Natural killer cell (primary cell): ENCODE measurements around the gene SOX6. TPM values are rescaled to one million over a fixed set of nuclear protein-coding genes. Genes with fewer than 3 reads are reported as not detected.

Source experiments
- ATAC-seq, 3 donors: fragments of 150-1000 bp in 2 of 3; fragments of 200-7000 bp in 1 of 3; cut with Tn5 transposase; 1 replicate in 1 of 3; 2 replicates in 2 of 3; pipeline ENCODE4 v1.10.0; 2021; ENCODE audit warnings: mild to moderate bottlenecking in 2 of 3, moderate library complexity in 2 of 3
- DNase-seq, 2 donors: peaks; one replicate each; pipeline versions ENCODE4 v3.0.0 to v3.0.0-alpha.2; 2013 to 2021; ENCODE audit warnings: mixed read lengths in 1 of 2
- H3K27ac ChIP-seq: one replicate; pipeline ENCODE4 v1.5.1; 2013; ENCODE audit warnings: mild to moderate bottlenecking, low read length
- H3K27me3 ChIP-seq: one replicate; pipeline ENCODE4 v1.6.1; 2013; ENCODE audit warnings: low read length; ENCODE audit not compliant: control insufficient read depth, insufficient read depth
- H3K36me3 ChIP-seq: one replicate; pipeline ENCODE4 v1.6.1; 2013; ENCODE audit warnings: low read length; ENCODE audit not compliant: control insufficient read depth, insufficient read depth
- H3K4me1 ChIP-seq: one replicate; pipeline ENCODE4 v1.6.1; 2013; ENCODE audit warnings: low read length; ENCODE audit not compliant: control insufficient read depth, insufficient read depth
- H3K4me3 ChIP-seq: one replicate; pipeline ENCODE4 v1.5.1; 2013; ENCODE audit warnings: low read length
- H3K9me3 ChIP-seq: one replicate; pipeline ENCODE4 v1.6.1; 2013; ENCODE audit warnings: low read length; ENCODE audit not compliant: control insufficient read depth, insufficient read depth
- H3K27ac Mint-ChIP-seq, 2 donors: one replicate each; pipeline ENCODE4 v1.8.0; 2022; ENCODE audit warnings: mild to moderate bottlenecking in 2 of 2, mixed read lengths in 2 of 2, moderate library complexity in 1 of 2
- H3K27me3 Mint-ChIP-seq, 2 donors: one replicate each; pipeline ENCODE4 v1.8.0; 2022; ENCODE audit warnings: low read depth in 2 of 2, mixed read lengths in 2 of 2
- H3K36me3 Mint-ChIP-seq: one replicate; pipeline ENCODE4 v1.8.0; 2022; ENCODE audit warnings: mixed read lengths
- H3K4me1 Mint-ChIP-seq, 2 donors: one replicate each; pipeline ENCODE4 v1.8.0; 2022; ENCODE audit warnings: mixed read lengths in 2 of 2
- H3K4me3 Mint-ChIP-seq: one replicate; pipeline ENCODE4 v1.8.0; 2022; ENCODE audit warnings: mild to moderate bottlenecking, moderate library complexity, mixed read lengths
- H3K9me3 Mint-ChIP-seq, 2 donors: one replicate each; pipeline ENCODE4 v1.8.0; 2022; ENCODE audit warnings: mixed read lengths in 2 of 2
- WGBS: methylation state at CpG from one replicate; pipeline ENCODE4 v1.1.7; 2013; ENCODE audit warnings: missing lambda C conversion rate; ENCODE audit not compliant: insufficient coverage; 5-methylcytosine and 5-hydroxymethylcytosine counted together
- intact Hi-C: fragments of 100-400 bp; cut with micrococcal nuclease; formaldehyde crosslinking; loops from one replicate; pipeline ENCODE4 v1.14.2; 2022
- total RNA-seq, 4 donors: library from RNA; stranded (reverse); fragments of 120-200 nt in 1 of 4; gene quantifications; one replicate each; pipeline versions ENCODE4 v1.2.3 to v1.2.4, GENCODE V29; 2013 to 2022
- TF ChIP-seq, protein P1 (sequence below): fragments of 200-600 bp; IDR thresholded peaks from one replicate; pipeline ENCODE4 v1.8.0; 2022; ENCODE audit warnings: antibody characterized with exemption

SOX6 gene
- total RNA-seq, 3 donors from 2014 or later (not counting 1 experiment from before 2014, with no cell fraction given): 0.27 TPM; not detected in 2

DNA sequence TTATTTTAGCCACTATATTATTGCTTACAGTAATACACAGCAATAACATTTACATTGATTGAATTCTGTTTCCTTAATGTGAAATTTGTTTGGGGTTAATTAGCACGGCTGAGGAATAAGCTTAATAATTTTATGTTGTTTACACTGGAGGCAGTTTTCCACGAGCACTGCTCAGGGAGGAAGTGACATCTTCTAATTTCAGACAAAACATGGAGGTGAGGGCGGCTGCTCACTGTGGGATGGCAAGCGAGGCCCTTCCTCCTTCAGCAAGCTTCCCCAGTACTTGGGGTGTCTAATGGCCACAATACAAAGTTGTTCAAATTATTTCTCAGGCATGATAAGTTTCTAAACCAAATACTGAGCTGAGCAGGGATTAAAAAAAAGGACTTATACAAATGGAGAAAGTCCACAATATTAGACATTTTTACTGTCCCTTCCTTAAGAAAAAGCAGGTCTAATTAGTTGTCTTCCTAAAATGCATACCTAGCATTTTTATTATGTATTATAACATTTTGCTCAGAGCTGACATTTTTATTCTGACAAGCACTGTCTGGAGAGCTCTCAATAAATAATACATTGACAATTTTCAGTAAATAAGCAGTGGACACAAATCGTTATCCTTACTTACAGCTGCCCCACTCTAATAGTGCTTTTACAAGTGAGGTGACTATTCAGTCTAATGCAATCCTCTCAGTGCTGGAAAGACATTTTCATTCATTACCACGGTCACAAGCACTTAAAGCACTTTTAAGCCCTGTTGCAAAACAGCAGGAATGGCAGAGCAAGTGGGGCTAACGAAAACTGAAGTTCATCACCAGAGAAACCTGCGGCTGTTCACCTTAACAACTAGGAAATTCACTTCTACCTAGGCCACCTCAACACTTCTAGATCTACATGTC, 56.2 kb downstream of the SOX6 start:
- no peak overlapping the region for H3K27ac ChIP-seq
- H3K9me3 Mint-ChIP-seq: peaks cover 5 to 10% of the 10 kb centered on the region in 2 donors
- H3K36me3 ChIP-seq: no peaks in the 10 kb centered on the region
- no peaks in the 10 kb centered on the region for H3K4me1 Mint-ChIP-seq
- H3K27me3 Mint-ChIP-seq: no peaks in the 10 kb centered on the region
- no peaks in the 10 kb centered on the region for H3K27me3 ChIP-seq
- intact Hi-C loops: no loop called here
- no peak overlapping the region for H3K4me3 ChIP-seq
- H3K36me3 Mint-ChIP-seq: no peaks in the 10 kb centered on the region
- ATAC-seq: no peak
- no peak overlapping the region for H3K4me3 Mint-ChIP-seq
- H3K9me3 ChIP-seq: no peaks in the 10 kb centered on the region
- TF ChIP-seq, protein P1, sequence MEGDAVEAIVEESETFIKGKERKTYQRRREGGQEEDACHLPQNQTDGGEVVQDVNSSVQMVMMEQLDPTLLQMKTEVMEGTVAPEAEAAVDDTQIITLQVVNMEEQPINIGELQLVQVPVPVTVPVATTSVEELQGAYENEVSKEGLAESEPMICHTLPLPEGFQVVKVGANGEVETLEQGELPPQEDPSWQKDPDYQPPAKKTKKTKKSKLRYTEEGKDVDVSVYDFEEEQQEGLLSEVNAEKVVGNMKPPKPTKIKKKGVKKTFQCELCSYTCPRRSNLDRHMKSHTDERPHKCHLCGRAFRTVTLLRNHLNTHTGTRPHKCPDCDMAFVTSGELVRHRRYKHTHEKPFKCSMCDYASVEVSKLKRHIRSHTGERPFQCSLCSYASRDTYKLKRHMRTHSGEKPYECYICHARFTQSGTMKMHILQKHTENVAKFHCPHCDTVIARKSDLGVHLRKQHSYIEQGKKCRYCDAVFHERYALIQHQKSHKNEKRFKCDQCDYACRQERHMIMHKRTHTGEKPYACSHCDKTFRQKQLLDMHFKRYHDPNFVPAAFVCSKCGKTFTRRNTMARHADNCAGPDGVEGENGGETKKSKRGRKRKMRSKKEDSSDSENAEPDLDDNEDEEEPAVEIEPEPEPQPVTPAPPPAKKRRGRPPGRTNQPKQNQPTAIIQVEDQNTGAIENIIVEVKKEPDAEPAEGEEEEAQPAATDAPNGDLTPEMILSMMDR: no peak
- H3K4me1 ChIP-seq: no peaks in the 10 kb centered on the region
- H3K27ac Mint-ChIP-seq: no peak overlapping the region
- 81% methylated on average over 8 of the region's 8 CpGs for WGBS
- no peak for DNase-seq

DNA sequence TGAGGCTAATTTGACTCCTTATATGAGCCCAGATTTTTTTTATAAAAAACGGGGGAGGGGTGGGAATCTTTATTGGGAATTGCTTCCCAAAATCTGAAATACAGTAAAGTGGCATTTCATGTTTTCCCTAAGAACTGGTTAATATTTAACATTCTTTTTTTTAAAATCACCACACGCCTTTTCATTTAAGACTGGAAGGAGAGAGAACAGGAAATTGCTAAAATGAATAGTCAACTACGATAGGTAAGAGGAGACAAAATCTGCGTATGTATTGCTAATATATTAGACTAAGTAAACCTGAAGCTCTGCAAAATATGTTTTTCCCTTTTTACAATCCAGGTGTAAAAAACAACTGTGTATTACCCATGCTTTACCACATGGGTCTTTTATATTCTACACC, 57.0 kb downstream of the SOX6 start:
- WGBS: 97% methylated on average over 4 of the region's 4 CpGs

DNA sequence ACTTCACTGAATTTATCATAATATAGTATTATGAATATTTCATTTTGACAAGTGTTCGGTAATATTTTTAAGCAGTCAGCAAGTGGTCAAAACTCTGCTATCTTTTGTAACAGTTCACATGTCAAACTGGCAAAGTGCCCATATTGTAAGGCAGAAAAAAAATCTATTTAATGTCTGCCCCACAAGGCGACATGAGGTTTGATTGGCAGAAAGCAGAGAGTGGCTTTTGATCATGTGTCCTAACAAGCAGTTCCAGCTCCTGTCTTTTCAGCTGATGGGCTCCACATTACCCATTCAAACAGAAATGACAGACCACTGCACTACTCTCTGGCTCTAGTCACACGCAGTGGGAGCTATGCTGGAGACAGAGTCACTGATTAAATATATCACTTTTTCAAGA, 59.0 kb downstream of the SOX6 start:
- Histone ChIP-seq H3K27ac (no peak overlapping the region), H3K4me1 (no peaks in the 10 kb centered on the region), H3K36me3 (no peaks in the 10 kb centered on the region), H3K4me3 (no peak overlapping the region), H3K9me3 (no peaks in the 10 kb centered on the region), H3K27me3 (no peaks in the 10 kb centered on the region)
- 60% methylated on average over 2 of the region's 3 CpGs for WGBS
- Mint-ChIP-seq H3K36me3 (no peaks in the 10 kb centered on the region), H3K27me3 (no peaks in the 10 kb centered on the region), H3K9me3 (peaks cover 8% of the 10 kb centered on the region in 2 donors), H3K4me1 (no peaks in the 10 kb centered on the region), H3K27ac (no peak overlapping the region), H3K4me3 (no peak overlapping the region)
- intact Hi-C loops: no loop called here
- DNase-seq: no peak
- ATAC-seq: no peak
- TF ChIP-seq, protein P1: no peak

More for the DNA sequence above, 57.0 kb downstream of the SOX6 start:
- Mint-ChIP-seq H3K27me3 (no peaks in the 10 kb centered on the region), H3K27ac (no peak overlapping the region), H3K4me1 (no peaks in the 10 kb centered on the region), H3K4me3 (no peak overlapping the region), H3K9me3 (peaks cover 5 to 10% of the 10 kb centered on the region in 2 donors), H3K36me3 (no peaks in the 10 kb centered on the region)
- no peaks in the 10 kb centered on the region for H3K4me1 ChIP-seq
- H3K9me3 ChIP-seq: no peaks in the 10 kb centered on the region
- no peak for DNase-seq
- intact Hi-C loops: no loop called here
- no peaks in the 10 kb centered on the region for H3K27me3 ChIP-seq
- ATAC-seq: no peak
- no peaks in the 10 kb centered on the region for H3K36me3 ChIP-seq
- TF ChIP-seq, protein P1: no peak
- no peak overlapping the region for H3K4me3 ChIP-seq
- H3K27ac ChIP-seq: no peak overlapping the region
